ACHN (cell line): ENCODE data around the gene COA4.
"Not testable (repeated sequence)": the region's sequence is repeated elsewhere in the genome, so short reads cannot be mapped to it uniquely, and the experiment has no call there.

Source experiments
- DNase-seq: peaks from one replicate; pipeline ENCODE4 v3.0.0-alpha.2; 2015
- in situ Hi-C: cut with HindIII; loops from 2 replicates; pipeline ENCODE4 v1.10.0; 2017; ENCODE audit warnings: low sequenced_read_pairs, low pct_ligation_motif_present, low pct_unique_long_range_greater_than_20kb

The COA4 gene

DNA sequence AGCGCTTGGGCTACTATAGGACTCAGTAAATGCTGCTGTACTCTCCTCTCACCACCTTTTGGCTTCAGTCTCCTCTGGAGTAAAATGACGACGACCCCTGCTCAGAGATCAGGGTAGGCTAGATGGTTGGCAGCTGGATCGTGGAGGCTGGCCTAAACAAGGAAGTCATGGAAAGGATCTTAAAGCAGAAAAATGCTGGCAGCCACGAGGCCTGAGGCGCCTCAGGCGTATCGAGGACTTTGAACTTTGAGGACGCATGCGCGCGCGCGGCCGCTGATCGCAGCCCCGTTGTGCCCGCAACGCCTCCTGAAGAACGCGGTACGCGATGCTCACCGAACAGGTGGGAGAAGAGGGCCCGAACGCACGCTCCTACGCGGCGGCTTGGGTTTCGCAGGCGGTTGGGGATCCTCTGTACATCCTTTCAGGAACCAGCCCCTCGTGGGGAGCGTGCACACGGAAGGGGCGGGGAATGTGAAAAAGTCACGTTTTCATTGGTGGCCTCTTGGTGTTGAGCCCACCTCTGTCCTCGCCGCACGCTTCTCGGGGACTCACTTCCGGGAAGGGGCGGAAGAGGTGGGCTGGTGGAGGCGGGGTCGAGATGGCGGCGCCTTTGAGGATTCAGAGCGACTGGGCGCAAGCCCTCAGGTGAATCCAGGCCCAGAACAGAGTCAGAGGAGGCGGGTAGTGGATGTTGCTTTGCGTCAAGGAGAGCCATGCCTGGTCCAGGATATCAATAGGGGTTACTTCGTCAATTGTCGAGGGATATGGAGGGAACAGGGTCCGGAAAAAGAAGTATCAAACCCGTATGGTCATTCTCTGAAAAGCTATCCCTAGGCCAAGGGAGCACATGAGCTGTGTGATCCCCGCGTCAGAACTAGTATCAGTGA is at the start of gene COA4, which contains the start of gene PAAF1:
Gene COA4, minus strand, starts transcription at position 423 of the 887 bp plus-strand sequence. CDS start 3,468 bp downstream, outside the sequence.
Gene PAAF1, plus strand, starts transcription at position 576 of the 887 bp plus-strand sequence. Its CDS starts 23 bp downstream, at position 599.
- in situ Hi-C loops = no loop called here
- peak; percentile 94 for DNase-seq

DNA sequence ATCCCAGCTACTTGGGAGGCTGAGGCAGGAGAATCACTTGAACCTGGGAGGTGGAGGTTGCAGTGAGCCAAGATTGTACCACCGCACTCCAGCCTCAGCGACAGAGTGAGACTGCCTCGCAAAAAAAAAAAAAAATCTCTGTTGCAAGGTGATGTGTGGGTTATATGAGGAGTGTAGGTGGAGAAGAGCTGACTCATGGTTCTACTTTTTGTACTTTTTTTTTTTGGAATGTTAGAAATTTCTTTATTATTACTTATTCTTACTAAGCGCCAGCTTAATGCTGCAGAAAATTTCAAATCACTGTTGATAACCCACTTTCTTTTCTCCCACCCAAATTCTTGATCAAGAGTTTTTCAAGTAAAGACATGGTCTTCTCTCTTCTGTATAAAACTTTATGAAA is 44.5 kb upstream of the COA4 start:
- DNase-seq = no peak
- in situ Hi-C loops = no loop called here

DNA sequence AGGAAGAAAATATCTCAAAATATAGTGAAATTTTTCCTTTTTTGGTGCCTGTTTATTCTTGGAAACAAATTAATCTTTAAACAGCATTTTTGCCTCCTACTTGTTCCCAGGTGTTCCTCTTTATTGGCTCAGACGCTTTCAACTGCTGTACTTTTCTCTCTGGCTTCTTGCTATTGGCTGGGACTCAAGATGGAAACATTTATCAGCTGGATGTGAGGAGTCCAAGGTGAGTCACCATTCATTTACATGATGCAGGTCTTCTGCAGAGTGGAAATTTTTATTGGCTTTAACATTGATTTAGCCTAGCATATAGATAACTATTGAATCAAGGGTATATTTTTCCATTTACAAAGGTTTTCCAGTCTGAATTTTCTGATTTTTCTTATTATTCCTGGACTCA is 39.8 kb upstream of the COA4 start:
- in situ Hi-C loops = no loop called here

DNA sequence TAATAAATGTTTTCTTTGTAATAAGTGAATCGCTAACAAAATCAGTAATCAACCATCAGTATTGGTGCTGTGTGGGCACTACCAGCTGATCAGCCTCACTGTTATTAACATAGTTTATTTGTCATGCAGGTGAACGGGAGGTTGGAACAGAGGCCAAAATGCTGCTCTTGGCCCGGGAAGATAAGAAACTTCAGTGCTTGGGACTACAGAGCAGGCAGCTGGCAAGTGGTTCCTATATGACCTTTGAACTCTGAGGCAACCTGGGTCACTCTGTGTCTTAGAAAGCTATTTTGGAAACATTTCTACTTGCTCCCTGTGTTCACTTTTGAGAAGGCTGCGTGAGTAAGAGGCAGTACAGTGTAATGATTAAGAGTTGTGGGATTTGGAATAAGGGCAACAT is 37.6 kb upstream of the COA4 start:
- no peak for DNase-seq
- in situ Hi-C loops = no loop called here

More for the DNA sequence above, 39.8 kb upstream of the COA4 start:
- DNase-seq = no peak

DNA sequence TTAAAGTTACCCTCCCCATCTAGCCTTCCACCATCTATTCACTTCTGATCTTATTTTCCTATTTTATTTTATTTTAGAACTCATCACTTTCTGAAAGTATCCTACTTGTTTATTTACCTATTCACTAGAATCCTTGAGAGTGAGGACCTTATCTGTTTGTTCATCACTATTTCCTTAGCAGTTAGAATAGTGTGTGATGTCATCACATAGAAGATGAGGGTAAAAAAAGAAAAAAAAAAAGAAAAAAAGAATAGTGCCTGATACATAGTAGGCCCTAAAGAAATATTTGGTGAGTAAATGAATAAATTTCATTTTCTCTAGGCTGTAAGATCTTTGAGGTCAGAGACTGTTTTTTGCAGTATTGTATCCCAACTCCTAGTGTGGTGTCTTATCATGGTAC is 36.8 kb upstream of the COA4 start:
- no peak for DNase-seq
- in situ Hi-C loops = no loop called here

DNA sequence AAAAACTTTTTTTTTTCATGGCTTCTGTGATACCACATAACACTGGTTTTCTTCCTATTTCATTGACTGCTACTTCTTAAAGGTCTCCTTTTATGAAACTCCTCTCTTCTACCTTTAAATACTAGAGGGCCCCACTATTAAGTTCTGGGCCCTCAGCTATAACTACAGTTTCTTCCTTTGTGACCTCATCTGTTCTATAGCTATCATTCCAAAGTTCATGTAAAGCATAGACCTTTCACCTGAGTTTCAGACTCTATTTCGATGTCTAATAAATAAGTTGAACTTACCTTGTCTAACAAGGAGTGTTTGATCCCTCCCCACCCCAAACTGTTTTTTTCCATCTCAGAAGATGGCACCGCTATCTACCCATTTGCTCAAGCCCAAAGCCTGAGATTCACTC is 35.4 kb upstream of the COA4 start:
- no peak for DNase-seq
- in situ Hi-C loops = no loop called here

DNA sequence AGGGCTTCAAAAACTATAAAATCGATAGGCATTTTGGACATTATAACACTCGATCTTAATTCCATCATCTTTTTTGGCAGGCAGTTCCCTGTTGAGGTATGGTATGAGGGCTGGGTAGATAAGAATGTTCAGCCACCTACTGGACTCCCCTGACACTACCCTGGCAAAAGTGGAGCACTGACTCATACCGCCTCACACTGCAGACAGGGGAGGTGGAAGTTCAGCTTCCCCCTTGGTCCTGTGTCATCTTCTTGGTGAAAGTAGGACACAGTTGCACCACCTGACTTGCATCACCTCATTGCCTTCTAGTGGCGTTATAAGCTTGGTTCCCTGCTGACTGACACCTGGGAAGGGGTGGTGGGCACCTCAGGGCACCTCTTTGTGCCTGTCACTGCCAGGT is 30.5 kb upstream of the COA4 start:
- peak; percentile 58 for DNase-seq
- in situ Hi-C loops = no loop called here

DNA sequence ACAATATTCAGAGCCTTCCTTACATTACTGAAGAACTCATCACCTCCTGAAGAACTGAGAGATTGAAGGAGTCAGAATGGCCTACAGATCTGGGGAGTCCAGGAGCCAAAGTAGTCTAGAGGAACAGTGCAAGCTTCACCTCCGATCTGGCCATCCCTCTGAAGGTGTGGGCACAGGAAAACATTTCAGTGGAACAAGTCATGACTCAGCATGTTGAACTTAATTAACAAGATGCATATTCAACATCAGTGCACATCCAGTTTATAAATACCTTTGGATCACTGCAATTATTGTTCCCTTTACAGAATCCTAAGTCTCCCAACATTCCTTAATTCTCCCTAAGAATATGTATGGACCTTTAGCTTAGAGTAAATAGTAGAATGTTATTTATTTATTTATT is 25.7 kb upstream of the COA4 start:
- no peak for DNase-seq
- in situ Hi-C loops = no loop called here

DNA sequence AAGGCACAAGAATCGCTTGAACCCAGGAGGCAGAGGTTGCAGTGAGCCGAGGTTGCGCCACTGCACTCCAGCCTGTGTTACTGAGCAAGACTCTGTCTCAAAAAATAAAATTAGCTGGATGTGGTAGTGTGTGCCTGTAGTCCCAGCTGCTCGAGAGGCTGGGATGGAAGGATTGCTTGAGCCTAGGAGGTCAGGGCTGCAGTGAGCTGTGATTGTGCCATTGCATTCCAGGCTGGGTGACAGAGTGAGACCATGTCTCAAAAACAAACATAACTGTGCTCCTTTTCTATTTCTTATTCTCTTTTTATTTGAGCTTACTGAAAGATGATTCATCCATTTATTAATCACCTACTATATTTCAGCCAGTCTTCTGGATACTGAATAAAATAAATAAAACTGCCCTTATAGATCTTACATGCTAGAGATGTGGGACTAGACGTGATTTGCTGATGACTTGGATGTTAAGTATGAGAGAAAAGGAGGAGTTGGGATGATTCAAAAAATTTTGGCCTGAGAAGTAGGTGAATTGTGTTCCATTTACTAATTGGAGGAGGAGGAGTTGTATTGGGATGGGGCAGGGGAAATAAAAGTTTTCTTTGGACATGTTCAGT is 18.2 kb upstream of the COA4 start:
- in situ Hi-C loops = no loop called here
- DNase-seq = no peak

DNA sequence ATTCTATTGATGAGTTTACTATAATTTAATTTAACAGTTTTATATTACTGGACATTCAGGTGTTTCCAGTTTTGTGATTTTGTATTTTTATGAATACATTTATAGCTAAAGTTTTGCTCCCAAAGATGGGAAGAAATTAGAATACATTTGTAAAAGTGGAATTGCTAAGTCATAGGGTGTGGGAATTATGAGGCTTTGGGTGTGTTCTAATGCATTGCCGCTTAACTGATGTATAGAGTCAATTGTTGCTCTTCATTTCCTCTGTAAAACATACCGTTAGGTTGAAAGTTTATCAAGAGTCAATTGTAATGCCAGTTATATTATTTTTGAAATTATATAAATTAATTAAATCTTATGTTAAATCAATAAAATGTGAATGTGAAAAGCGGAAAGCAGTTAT is 16.4 kb upstream of the COA4 start:
- DNase-seq = no peak
- in situ Hi-C loops = no loop called here

DNA sequence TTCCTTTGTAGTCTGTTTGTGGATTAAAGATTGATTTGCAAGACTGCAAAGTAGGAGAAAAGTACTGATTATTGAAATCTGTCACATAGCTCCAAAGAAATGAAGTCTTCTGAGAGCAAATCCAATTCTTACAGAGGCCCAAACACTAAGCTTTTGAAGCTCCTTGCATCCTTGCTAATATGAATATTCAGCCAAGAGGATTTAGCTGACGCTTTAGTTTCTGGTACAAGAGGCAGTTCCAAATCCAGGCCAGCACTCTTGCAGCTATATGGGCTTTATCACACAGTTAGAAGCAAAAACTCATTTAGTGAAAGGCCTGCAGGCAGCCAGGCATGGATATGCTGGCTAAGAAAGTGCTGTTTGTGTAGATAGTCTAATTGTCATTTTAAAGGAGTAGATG is 12.9 kb upstream of the COA4 start:
- no peak for DNase-seq
- in situ Hi-C loops = no loop called here

DNA sequence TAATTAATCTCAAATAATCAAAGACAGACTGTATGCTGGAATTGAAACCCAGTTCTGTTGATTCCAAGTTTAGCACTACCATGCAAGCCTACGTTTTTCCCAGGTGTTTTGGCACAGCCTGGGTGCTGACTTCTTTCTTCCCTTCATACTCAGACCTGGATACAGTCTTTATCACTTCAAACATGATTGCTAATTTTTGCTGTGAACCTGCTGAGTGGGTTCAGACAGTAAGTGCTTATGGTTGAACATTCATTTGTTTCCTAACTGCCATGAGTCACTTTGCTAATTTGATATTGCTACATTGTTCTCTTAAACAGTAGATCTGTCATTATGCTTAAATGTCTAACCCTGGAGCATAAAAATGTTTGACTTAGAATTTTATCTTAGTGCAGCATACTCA is 12.4 kb upstream of the COA4 start:
- in situ Hi-C loops = no loop called here
- DNase-seq = no peak

DNA sequence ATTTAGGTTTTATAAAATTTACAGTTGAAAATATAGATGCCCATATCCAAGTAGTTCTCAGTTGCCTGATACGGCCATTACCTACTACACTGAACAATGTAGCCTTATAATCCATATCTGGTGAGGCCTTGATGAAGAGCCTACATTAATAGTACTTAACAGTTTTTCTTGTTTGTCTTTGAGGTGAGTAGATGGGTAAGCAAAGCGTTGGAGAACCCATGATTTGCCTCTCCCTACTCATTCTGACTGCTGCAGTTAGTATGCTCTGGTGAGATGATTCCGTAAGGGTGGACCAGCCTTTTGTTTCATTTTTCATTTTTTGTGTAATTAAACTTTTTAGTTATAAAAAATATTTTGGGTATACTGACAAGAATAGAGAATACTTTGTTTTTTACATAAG is 11.6 kb upstream of the COA4 start:
- no peak for DNase-seq
- in situ Hi-C loops = no loop called here

DNA sequence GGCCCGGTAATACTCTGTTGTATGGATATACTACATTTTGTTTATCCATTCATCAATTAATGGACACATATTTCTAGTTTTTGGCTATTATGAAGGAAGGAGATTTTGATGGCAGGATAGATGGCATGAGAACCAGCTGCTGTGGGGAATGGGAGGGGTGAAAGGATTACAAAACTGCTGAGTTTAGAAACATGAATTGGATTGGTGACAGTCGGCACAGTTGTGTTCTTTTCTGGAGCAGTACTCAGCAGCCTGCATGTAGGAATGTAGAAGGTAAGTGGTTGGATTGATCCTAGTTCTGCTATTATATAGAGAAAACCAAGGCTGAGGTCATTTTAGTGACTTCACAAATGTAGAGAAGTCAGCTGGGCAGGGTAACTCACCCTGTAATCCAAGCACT is 7.2 kb upstream of the COA4 start:
- in situ Hi-C loops = no loop called here

DNA sequence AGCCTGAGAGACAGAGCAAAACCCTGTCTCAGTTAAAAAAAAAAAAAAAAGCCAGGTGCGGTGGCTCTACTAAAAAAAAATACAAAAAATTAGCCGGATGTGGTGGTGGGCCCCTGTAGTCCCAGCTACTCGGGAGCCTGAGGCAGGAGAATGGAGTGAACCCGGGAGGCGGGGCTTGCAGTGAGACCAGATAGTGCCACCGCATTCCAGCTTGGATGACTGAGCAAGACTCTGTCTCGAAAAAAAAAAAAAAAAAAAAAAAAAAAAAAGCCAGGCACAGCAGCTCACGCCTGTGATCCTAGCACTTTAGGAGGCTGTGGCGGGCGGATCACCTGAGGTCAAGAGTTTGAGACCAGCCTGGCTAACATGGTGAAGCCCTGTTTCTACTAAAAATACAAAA is 3.8 kb upstream of the COA4 start:
- DNase-seq, in situ Hi-C loops: not testable (repeated sequence)

More for the DNA sequence above, 7.2 kb upstream of the COA4 start:
- DNase-seq = no peak

DNA sequence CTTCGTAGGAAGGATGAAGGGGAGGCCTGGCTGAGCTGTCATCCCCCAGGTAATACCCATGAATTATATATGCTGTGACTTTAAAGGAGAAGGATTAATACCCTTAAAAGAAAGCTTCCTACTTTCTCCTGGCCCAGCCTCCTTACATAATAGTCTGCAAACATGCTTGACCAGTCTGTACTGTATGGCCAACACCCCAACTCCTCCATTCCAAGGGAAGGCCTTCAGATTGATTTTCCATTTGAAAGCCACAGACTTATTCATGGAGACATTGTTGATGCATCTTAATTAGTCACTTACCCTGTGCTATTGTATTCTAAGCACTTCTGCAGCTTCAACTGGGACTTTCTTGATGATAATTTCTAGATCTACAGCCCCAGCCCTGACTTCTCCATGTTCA is 2.1 kb upstream of the COA4 start:
- no peak for DNase-seq
- in situ Hi-C loops = no loop called here

DNA sequence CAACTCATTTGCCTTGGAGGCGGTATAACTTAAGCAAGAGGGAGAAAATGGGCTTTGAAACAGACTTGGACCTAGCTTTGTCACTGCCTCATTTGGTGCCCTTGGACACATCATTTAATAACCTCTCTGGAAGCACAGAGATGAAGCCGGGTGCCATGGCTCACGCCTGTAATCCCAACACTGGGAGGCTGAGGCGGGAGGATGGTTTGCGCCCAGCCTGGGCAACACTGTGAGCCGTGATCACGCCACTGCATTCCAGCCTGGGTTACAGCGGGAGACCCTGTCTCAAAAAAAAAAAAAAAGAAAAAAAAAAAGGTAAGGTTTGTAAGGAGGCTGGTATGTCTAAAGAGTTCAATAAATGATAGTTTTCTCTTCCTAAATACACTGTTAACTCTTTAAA is 806 bp downstream of the COA4 start:
- in situ Hi-C loops = no loop called here
- DNase-seq = no peak

DNA sequence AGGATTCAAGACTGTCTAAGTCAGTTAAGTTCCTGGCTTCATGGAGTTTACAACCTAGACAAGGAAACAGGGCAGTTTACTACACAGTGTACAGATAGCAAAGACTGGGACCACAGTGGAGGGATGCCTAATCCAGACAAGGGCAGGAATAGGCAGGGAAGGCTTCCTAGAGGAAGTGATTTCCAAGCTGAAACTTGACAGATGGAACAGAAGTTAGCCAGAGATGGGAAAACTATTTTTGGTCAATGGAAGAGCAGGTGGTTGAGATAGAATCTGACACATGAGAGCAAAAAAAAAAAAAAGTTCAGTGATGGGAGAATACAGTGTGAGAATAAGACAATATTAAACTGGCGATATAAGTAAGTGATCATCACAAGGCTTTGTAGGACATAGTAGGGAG is 1.3 kb downstream of the COA4 start:
- no peak for DNase-seq
- in situ Hi-C loops = no loop called here

DNA sequence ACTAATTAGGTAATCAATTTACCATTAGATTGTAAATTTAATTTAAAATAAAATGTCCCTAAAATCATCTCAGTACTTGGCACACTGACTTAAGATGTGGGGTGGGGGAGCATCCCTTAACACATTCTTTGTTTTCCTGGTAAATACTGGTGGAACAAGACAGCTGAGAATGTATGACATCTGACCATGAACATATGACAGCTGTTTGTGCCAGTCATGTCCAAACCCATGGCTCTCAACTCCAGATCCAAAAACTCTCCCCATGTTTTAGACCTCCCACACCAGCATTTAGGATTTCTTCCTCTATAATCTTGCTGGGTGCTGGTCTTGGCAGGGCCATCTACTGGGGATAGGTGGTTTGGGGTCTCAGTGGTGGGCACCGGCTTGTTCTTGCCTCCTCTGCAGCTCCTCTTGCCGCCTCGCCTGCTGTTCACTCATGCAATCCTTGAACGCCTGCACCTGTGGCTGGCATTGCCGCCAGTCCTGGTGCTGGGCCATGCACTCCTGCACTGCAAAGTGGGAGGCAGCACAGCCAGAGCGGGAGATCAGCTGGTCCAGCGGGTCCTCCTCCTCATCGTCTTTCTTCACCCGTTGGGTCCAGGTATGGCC is 3.8 kb downstream of the COA4 start:
- DNase-seq = no peak
- in situ Hi-C loops = no loop called here

DNA sequence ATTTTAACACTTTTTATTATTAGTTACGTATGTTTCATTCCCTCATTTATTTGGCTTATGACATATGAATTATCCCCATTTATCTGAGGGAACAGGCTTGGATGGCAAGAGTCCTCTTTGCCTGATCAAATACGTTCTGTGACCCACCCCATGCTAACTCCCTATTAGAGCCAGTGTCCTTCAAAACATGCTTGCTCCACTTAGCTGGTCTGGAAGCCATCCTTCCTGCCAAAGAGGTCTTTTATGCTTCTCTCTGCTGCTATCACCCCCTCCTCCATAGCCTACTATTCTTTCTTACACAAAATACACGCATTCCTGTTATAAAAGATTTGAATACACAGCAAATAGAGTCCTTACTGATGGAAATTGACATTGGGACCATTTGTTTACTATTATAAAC is 6.4 kb downstream of the COA4 start:
- in situ Hi-C loops = no loop called here
- DNase-seq = no peak
